ENCODE results near the gene COL9A3.

COL9A3 gene

GRCh38 chr20:62797671-62798532, 18.9 kb upstream of the COL9A3 start:
- DNase-seq, result no peak

DNA sequence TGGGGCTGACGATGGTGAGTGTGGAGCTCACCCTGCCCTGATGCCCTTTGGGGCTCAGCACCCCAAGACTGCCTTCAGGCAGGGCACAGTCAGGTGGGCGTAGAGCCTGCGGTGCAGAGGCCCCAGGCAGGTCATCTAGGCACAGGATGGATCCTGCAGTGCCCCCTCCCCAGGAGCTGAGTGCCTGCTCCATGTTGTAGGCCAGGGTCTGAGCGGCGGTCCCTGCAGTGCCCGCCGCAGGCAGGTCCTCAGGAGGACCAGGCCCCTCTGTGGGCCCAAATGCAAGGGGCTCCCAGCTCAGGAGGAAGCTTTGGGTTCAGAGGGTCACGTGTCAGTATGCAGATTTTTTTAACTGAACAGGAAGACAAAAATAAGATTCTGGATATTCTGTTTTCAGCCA, 17.8 kb upstream of the COL9A3 start:
- no peak for DNase-seq

DNA sequence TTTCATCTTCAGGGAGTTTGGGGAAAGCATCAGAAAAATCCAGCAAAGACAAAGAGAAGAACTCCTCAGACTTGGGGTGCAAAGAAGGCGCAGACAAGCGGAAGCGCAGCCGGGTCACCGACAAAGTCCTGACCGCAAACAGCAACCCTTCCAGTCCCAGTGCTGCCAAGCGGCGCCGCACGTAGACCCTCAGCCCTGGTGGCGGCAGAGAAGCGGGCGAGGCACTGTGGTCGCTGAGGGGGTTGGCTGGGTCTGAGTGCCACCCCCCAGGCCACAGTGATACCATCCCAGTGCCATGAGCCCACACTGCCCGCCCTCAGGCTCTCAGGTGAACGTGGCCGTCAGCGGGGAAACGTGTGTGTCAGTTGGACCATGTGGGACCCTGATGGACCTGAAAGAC, 17.4 kb upstream of the COL9A3 start:
- DNase-seq, result no peak

- DNase-seq, result no peak
Measured at GRCh38 chr20:62799873-62800272, 17.0 kb upstream of the COL9A3 start.

GRCh38 chr20:62800314-62801259, 16.3 kb upstream of the COL9A3 start:
- DNase-seq, result no peak

DNA sequence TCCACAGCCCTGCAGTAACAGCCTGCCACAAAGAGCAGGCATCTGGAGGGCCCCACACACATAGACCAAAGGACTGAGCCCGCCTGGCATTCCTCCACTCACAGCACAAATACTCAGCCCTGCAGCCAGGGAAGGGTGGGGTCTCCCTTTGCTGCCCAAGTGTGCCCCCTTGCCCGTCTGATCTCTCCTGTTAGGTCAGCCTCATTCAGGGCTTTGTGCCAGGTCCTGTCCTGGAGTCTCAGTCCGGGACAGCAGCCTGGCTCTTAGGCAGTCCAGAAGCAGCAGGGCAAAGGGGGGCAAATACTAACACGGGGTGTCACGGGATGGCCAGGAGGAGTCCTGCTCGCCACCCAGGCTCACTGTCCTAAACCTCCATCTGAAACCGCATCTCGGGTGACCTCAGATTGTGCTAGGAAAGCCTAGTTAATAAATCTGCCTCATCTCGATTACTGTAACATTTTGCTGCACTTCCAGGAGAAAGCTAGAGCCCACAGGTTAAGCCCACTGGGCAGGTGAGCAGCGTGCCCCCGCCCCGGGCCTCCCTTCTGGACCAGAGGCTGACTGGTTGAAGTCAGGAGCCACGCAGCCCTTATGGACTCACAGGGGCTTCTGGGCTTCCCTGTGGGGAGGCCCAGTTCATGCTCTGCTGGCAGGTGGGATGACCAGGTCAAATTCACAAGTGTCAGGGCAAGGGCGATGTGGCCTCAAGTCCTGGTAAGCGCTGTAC, 15.4 kb upstream of the COL9A3 start:
- no peak for DNase-seq

DNA sequence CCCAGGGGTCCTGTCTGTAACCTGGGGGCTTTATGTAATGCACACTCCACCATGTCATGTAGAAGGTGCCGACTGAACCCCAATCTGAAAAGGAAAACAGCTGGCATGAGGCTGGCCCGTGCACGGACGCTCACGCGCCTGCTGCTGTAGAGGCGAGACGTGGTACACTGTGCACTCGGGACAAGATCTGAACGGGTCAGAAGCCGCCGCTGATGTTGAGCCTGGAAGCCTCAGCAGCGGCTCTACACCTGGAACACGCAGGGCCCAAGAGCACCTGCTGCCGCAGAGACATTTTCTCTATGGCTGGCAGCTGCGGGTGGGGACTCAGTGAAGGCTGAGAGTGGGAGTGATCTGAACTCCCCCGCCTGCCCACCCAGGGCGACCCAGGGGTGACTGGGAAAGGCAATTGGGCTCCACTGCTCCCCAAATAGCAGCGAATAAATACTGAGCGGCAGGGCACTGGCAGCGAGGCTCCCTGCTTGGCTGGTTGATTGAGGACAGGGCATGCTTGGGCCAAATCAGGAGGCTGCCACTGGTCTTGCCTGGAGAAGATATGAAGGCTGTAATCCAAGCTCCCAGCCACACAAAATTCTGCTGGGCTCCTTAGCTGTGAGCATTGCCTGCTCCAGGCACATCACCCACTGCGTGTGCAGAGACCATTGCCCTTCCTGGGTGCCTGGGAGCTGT, 14.7 kb upstream of the COL9A3 start:
- DNase-seq, result no peak

GRCh38 chr20:62804021-62804626, 12.7 kb upstream of the COL9A3 start:
- DNase-seq, result peak; percentile 29 to 31

- peak; percentile 73 to 78 for DNase-seq
Measured at GRCh38 chr20:62804627-62805154, 12.2 kb upstream of the COL9A3 start, which contains the start of gene OGFR. Gene OGFR (plus strand): TSS chr20:62804835. CDS start chr20:62804860, 25 bp downstream.

GRCh38 chr20:62805155-62805710, 11.6 kb upstream of the COL9A3 start:
- DNase-seq, result no peak

DNA sequence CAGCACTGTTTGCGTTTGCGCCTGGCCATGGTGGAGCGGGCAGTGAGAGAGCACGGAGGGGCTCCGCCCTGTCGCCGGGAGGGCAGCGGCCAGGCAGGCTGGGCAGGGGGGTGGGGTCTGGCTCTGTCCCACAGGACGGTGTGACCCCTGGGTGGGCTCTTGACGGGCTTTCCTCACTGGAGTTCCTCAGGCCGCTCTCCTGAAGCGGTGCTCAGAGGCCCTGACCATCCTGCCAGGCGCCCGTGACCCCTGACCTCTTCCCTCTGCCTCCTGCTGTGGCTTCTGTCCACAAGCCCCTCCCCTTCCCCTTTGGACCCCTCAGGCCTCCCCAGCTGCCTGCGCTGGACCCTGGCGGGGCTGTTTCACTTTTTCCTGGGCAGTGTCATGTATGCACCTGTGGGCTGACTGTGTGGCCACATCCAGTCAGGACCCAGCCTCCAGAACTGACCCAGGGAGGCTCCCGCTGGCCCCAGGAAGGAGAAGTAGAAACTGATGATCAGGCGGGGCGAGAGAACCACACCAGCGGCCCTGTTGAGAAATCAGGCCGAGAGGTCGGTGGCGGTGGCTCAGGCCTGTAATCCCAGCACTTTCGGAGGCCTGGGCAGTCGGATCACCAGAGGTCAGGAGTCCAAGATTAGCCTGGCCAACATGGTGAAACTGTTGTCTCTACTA, 11.0 kb upstream of the COL9A3 start:
- DNase-seq, result peak in 1 of 2 donors; percentile 48

DNA sequence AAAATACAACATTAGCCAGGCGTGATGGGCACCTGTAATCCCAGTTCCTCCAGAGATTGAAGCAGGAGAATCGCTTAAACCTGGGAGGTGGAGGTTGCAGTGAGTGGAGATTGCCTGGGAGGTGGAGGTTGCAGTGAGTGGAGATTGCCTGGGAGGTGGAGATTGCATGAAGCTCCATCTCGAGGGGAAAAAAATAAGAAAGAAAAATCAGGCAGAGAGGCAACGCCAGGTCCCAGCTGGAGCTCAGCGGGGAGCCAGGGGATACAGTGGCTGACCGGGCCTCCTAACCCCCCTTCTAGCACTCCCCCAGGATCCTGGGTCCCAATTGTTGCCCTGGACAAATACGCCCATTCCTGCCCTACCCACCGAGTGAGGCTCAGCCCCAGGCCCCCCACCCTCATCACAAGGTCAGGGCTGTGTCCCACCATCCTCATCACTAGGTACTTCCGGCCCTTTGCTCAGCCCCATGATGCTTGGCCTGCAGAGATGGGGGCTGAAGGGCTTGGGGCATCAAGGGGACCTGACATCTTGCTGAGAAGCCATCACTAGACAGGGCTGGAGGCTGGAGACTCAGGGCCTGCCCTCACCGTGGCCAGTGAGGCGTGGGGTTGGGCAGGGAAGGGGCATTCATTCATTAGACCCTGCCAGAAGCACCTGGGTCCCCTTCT, 10.3 kb upstream of the COL9A3 start:
- DNase-seq, result no peak

DNA sequence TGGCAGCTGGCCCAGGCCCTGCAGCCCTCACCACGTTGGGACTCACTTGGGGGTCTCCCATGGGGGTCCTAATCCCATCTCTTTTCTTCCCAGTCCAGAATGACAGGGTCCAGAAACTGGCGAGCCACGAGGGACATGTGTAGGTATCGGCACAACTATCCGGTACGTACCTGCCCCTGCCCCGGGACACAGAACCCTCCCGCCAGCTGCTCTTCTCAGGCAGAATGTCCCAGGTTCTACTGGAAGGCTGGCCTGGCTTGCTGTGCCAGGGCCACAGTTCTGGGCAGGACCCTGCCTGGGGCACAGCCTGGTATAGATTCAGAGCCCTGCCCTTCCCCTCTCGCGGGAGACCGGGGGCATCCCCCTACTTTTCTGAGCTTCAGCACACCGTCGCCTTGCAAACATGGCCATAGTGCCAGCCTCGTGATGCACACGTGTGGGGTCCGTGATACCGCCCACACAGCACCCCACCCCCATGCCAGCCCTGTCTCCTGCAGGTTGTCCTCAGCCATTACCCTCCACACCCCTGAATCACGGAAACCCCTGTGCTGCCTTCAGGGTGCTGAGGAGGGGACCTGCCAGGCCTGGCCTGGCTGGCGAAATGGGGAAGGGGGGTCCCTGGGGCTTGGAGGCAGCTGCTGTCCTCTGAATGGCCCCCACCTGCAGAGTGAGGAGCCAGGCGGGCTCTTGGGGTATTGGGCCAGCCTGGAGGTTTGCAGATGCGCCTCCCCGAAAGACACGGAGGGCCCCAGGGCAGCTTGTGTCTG, 9.2 kb upstream of the COL9A3 start:
- DNase-seq, result no peak

DNA sequence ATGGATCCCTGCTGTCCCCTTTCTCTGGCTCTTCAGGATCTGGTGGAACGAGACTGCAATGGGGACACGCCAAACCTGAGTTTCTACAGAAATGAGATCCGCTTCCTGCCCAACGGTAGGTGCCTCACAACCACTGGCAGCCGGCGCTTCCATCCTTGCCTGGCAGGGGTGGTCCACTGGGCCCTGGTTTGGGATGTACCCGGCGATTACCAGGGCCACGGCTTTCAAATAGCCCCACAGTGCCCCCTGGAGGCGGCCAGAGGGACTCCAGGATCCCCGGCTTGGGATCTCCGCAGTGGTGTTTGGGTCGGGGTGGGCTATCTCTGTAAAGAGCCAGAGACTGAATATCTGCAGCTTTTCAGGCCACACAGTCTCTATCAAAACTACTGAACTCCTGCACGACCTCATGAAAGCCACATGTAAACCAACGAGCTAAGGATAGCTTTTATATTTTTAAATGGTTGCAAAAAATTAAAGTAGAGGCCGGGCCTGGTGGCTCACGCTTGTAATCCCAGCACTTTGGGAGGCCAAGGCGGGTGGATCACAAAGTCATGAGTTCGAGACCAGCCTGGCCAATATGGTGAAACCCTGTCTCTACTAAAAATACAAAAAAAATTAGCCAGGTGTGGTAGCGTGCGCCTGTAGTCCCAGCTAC, 8.5 kb upstream of the COL9A3 start:
- DNase-seq, result peak; percentile 71 to 78

- DNase-seq, result no peak
Measured at GRCh38 chr20:62809530-62810428, 7.1 kb upstream of the COL9A3 start.

- no peak for DNase-seq
Measured at GRCh38 chr20:62811320-62811719, 5.5 kb upstream of the COL9A3 start.

DNA sequence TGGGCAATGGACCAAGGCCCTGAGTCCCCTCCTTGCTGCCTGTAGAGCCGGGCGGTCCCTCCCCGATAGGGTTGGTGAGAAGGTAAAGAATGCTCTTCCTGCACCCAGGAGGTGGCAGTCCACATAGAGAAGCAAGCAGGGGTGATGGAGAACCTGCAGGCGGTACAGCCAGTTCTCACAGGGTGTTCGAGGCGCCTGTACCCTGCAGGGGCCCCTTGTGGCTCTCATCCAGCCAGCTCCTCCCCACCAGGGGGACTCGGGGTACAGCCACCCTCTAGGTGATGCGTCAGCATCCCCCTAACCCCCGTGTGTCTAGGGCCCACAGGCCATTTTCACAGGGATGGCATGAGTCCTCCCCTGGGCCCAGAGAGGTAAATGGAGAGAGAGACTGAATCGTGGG, 5.1 kb upstream of the COL9A3 start:
- DNase-seq, result no peak

Data from CD4-positive, alpha-beta T cell treated with Interleukin-1 beta for 1 hour (primary cell).